Heart right ventricle (tissue), 16 donors: Measurements from ENCODE around the gene PRPS1. TPM values are rescaled to one million over a fixed set of nuclear protein-coding genes. Genes with fewer than 3 reads are reported as not detected.
A peak's percentile ranks its signal among the peaks of the same experiment; 100 is the strongest.

Experiments used
- ATAC-seq, 8 donors: fragments of 200-7000 bp; cut with Tn5 transposase; one replicate each; pipeline ENCODE4 v1.9.1; 2020; ENCODE audit warnings: mild to moderate bottlenecking in 8 of 8, moderate library complexity in 8 of 8, moderate number of reproducible peaks in 1 of 8
- DNase-seq, 2 donors: peaks; one replicate each; pipeline ENCODE4 v3.0.0-alpha.2; 2020
- H3K27ac ChIP-seq, 10 donors: fragments of 200-600 bp; sonication (generic) in 2 of 10; one replicate each; pipeline versions ENCODE4 v1.5.0 to v1.8.0; 2020 to 2022; ENCODE audit warnings: mild to moderate bottlenecking in 3 of 10
- H3K27me3 ChIP-seq, 7 donors: fragments of 200-600 bp; one replicate each; pipeline ENCODE4 v1.8.0; 2021 to 2022; ENCODE audit warnings: mild to moderate bottlenecking in 2 of 7
- H3K36me3 ChIP-seq, 9 donors: fragments of 200-600 bp; sonication (generic) in 1 of 9; one replicate each; pipeline versions ENCODE4 v1.5.0 to v1.8.0; 2020 to 2022; ENCODE audit warnings: mild to moderate bottlenecking in 2 of 9
- H3K4me1 ChIP-seq, 9 donors: fragments of 200-600 bp; sonication (generic) in 1 of 9; one replicate each; pipeline versions ENCODE4 v1.5.0 to v1.8.0; 2020 to 2022; ENCODE audit warnings: mild to moderate bottlenecking in 4 of 9
- H3K4me3 ChIP-seq, 10 donors: fragments of 200-600 bp; sonication (generic) in 2 of 10; one replicate each; pipeline versions ENCODE4 v1.5.0 to v1.8.0; 2020 to 2022; ENCODE audit warnings: mild to moderate bottlenecking in 7 of 10, moderate library complexity in 2 of 10
- H3K9me3 ChIP-seq, 11 donors: fragments of 200-600 bp in 10 of 11; sonication (generic) in 2 of 11; one replicate each; pipeline versions ENCODE4 v1.5.0 to v1.8.0; 2013 to 2022; ENCODE audit warnings: mild to moderate bottlenecking in 2 of 11, control low read depth in 1 of 11, moderate library complexity in 1 of 11
- CTCF ChIP-seq, 9 donors: fragments of 200-600 bp; sonication (generic) in 2 of 9; IDR thresholded peaks; one replicate each; pipeline versions ENCODE4 v1.5.0 to v1.8.0; 2021 to 2022; ENCODE audit warnings: antibody characterized with exemption in 9 of 9, mild to moderate bottlenecking in 5 of 9, moderate library complexity in 1 of 9
- WGBS, 2 donors: extraction: QIAGEN DNeasy Blood & Tissue Kit; methylation state at CpG; one replicate each; pipeline ENCODE4 v1.1.7; 2013; ENCODE audit warnings: inconsistent platforms in 1 of 2; 5-methylcytosine and 5-hydroxymethylcytosine counted together
- intact Hi-C, 10 donors: fragments of 100-400 bp; cut with DNase I; formaldehyde crosslinking; loops; one replicate each; pipeline versions ENCODE4 v1.11.1 to v1.14.2; 2022
- long read RNA-seq, 3 donors: library from polyadenylated mRNA; unstranded; transcript quantifications; one replicate each; pipeline ENCODE4 v2.0.0, GENCODE V29; 2020 to 2021
- polyA plus RNA-seq, 2 donors: library from polyadenylated mRNA; stranded (reverse); fragments of 200-250 nt; gene quantifications; one replicate each; pipeline ENCODE4 v1.2.3, GENCODE V29; 2013
- total RNA-seq, 10 donors: library from RNA; stranded (reverse); fragmentation: NEBNext Ultra II Directional in 3 of 10; extraction: Animal tissue kit (Norgen Biotek cat#: 25700) in 3 of 10; gene quantifications; one replicate each; pipeline versions ENCODE4 v1.2.1 to v1.2.4, GENCODE V29; 2021 to 2023
- donor health status: Arrhythmogenic right ventricular cardiomyopathy.
- donor health status: ischemic (EF 13 %, LVEDD 7.1; RV severe dilation, severe dysfunction).
- donor health status: healthy with polysubstance abuse.
- donor health status: DM: no; HTN: yes; CAD: no.
- donor health status: DM: no; HTN: no; CAD: no.
- donor health status: ischemic (EF 25% LVEDD 6.9; RV normal size, moderate dysfunction).
- donor health status: ischemic (EF 25% LVEDD 5.7; RV mildly dilated, moderate dysfunction).
- donor health status: healthy.
- donor health status: DM: yes; HTN: yes; CAD: no.
- donor health status: Ischemic cardiomyopathy.
- donor health status: ischemic (EF 35%, LVEDD 5.7; RV mildly dilated, moderate dysfunction).
- donor health status: nonischemic (EF 11% LVEDD 7.7; RV severe dilation, severe dysfunction).
- donor health status: DM: yes; HTN: yes; CAD: no.
- donor health status: PGD.
- donor health status: ischemic (EF 29% LVEDD 5.4; RV normal size, mild dysfunction).
- donor health status: nonischemic (EF 23%, LVEDD 6.1; RV moderate dilation, normal function).

The PRPS1 gene
- total RNA-seq (10 to 100 TPM; 19.5 to 31.6 (median 27.5) TPM), polyA plus RNA-seq (10 to 100 TPM in 1 of 2 donors, 1 to 10 TPM in 1; 4.9 to 26.1 TPM)
- long read RNA-seq, donor 1, partial matches to known transcripts, result 0 of 8 reads
- long read RNA-seq, donor 1, other reads (novel, unspliced or antisense), result 4 of 8 reads
- long read RNA-seq, donor 2, transcript PRPS1-204 (7 exons, 2,152 nt), result major isoform, 7 of 9 reads
- long read RNA-seq, donor 2, partial matches to known transcripts, result 2 of 9 reads
- long read RNA-seq, donor 2, other reads (novel, unspliced or antisense), result 0 of 9 reads
- long read RNA-seq, donor 3, transcript PRPS1-204 (7 exons, 2,152 nt), result major isoform, 23 of 24 reads
- long read RNA-seq, donor 3, partial matches to known transcripts, result 0 of 24 reads
- long read RNA-seq, donor 3, other reads (novel, unspliced or antisense), result 1 of 24 reads

GRCh38 chrX:107627838-107628661, at the start of gene PRPS1:
Gene PRPS1, plus strand, starts transcription at chrX:107628510. Its CDS starts 119 bp downstream, at chrX:107628629.
- DNase-seq, result peak; percentile 84 to 92
- peak; percentile 98 to 100 (median 99) for ATAC-seq
- H3K4me3 ChIP-seq, result peak within 1 kb of the TSS; percentile 47 to 78 (median 68)
- no peaks in the 10 kb centered on the region for H3K36me3 ChIP-seq
- H3K4me1 ChIP-seq, result peaks cover 0 to 22% (median 11%) of the 10 kb centered on the region in 9 donors
- intact Hi-C loops, result no loop called here
- WGBS, 2 donors, result 0% methylated on average over 37 of the region's 37 CpGs
- H3K27me3 ChIP-seq, result peaks cover 0 to 7% (median 0%) of the 10 kb centered on the region in 7 donors
- peak within 1 kb of the TSS in 9 of 10 donors; percentile 44 to 85 (median 75) for H3K27ac ChIP-seq
- H3K9me3 ChIP-seq, result no peaks in the 10 kb centered on the region
- peak in 2 of 9 donors; percentile 14 to 15 for TF ChIP-seq CTCF (IDR thresholded peaks at IDR 0.05)

GRCh38 chrX:107579956-107580355, 48.4 kb upstream of the PRPS1 start:
- no peak for TF ChIP-seq CTCF (IDR thresholded peaks at IDR 0.05)
- Histone ChIP-seq H3K36me3 (no peaks in the 10 kb centered on the region), H3K27me3 (no peaks in the 10 kb centered on the region), H3K4me3 (no peak overlapping the region), H3K27ac (no peak overlapping the region), H3K4me1 (no peaks in the 10 kb centered on the region), H3K9me3 (peaks cover 0 to 18% (median 0%) of the 10 kb centered on the region in 11 donors)
- intact Hi-C loops, result no loop called here
- DNase-seq (no peak), ATAC-seq (no peak)
- WGBS, 2 donors, result 88% methylated on average over 3 of the region's 3 CpGs

GRCh38 chrX:107581923-107582322, 46.4 kb upstream of the PRPS1 start:
- 89 to 93% methylated on average over 4 of the region's 4 CpGs for WGBS, 2 donors
- DNase-seq, result no peak
- Histone ChIP-seq H3K9me3 (peaks cover 0 to 19% (median 0%) of the 10 kb centered on the region in 11 donors), H3K27me3 (no peaks in the 10 kb centered on the region), H3K4me3 (no peak overlapping the region), H3K36me3 (no peaks in the 10 kb centered on the region), H3K4me1 (no peaks in the 10 kb centered on the region), H3K27ac (no peak overlapping the region)
- intact Hi-C loops, result no loop called here
- no peak for ATAC-seq
- TF ChIP-seq CTCF (IDR thresholded peaks at IDR 0.05), result no peak

- no peak for TF ChIP-seq CTCF (IDR thresholded peaks at IDR 0.05)
- DNase-seq (no peak), ATAC-seq (no peak)
- Histone ChIP-seq H3K4me1 (no peaks in the 10 kb centered on the region), H3K36me3 (no peaks in the 10 kb centered on the region), H3K9me3 (peaks cover 0 to 14% (median 0%) of the 10 kb centered on the region in 11 donors), H3K27ac (no peak overlapping the region), H3K27me3 (peaks cover 0 to 7% (median 0%) of the 10 kb centered on the region in 7 donors), H3K4me3 (no peak overlapping the region)
- intact Hi-C loops, result no loop called here
- WGBS, 2 donors, result 96 to 97% methylated on average over 6 of the region's 6 CpGs
Observed at GRCh38 chrX:107589243-107589642, 39.1 kb upstream of the PRPS1 start.
